Mesodermal cell (in vitro differentiated cells): ENCODE measurements around the gene SP7.
A peak's percentile ranks its signal among the peaks of the same experiment; 100 is the strongest.
"Not testable (repeated sequence)": the region's sequence is repeated elsewhere in the genome, so short reads cannot be mapped to it uniquely, and the experiment has no call there.

Experiments
- H3K27ac ChIP-seq: 2 replicates; pipeline ENCODE4 v1.7.0; 2013; ENCODE audit warnings: mild to moderate bottlenecking, low read depth, low read length, moderate library complexity; ENCODE audit not compliant: severe bottlenecking
- H3K36me3 ChIP-seq: 2 replicates; pipeline ENCODE4 v1.7.1; 2013; ENCODE audit warnings: mild to moderate bottlenecking, low read length, moderate library complexity; ENCODE audit not compliant: control insufficient read depth, insufficient read depth
- H3K4me1 ChIP-seq: one replicate; pipeline ENCODE4 v1.7.1; 2013; ENCODE audit warnings: mild to moderate bottlenecking, low read length; ENCODE audit not compliant: insufficient read depth, control insufficient read depth, poor library complexity, severe bottlenecking
- H3K4me3 ChIP-seq: 2 replicates; pipeline ENCODE4 v1.7.0; 2013; ENCODE audit warnings: low read length, control low read depth, mild to moderate bottlenecking; ENCODE audit not compliant: insufficient read depth, poor library complexity, severe bottlenecking; ENCODE audit errors: extremely low read depth
- H3K9me3 ChIP-seq: 2 replicates; pipeline ENCODE4 v1.7.1; 2013; ENCODE audit warnings: mild to moderate bottlenecking, low read length, moderate library complexity; ENCODE audit not compliant: control insufficient read depth
- WGBS, 2 experiments: methylation state at CpG; one replicate each; pipeline ENCODE4 v1.1.5; 2013; ENCODE audit warnings: missing lambda C conversion rate in 2 of 2; ENCODE audit not compliant: insufficient coverage in 2 of 2; 5-methylcytosine and 5-hydroxymethylcytosine counted together

SP7 gene

GRCh38 chr12:53313996-53314395 is 22.2 kb downstream of the SP7 start:
- Histone ChIP-seq H3K36me3 (peaks cover 54% of the 10 kb centered on the region), H3K4me3 (no peak overlapping the region), H3K9me3 (no peaks in the 10 kb centered on the region), H3K4me1 (no peaks in the 10 kb centered on the region), H3K27ac (no peak overlapping the region)
- 100% methylated on average over 1 of the region's 3 CpGs for WGBS, 2 experiments

GRCh38 chr12:53308276-53308675 is 27.9 kb downstream of the SP7 start:
- WGBS, 2 experiments, result 86 to 88% methylated on average over 2 to 3 of the region's 4 CpGs
- Histone ChIP-seq H3K36me3 (peaks cover 51% of the 10 kb centered on the region), H3K4me1 (no peaks in the 10 kb centered on the region)

GRCh38 chr12:53306826-53307225 is 29.3 kb downstream of the SP7 start:
- H3K4me1 ChIP-seq, result no peaks in the 10 kb centered on the region
- H3K9me3 ChIP-seq, result no peaks in the 10 kb centered on the region
- WGBS, 2 experiments, result 85 to 100% methylated on average over 5 to 8 of the region's 10 CpGs
- H3K4me3 ChIP-seq, result no peak overlapping the region
- peaks cover 65% of the 10 kb centered on the region for H3K36me3 ChIP-seq
- no peak overlapping the region for H3K27ac ChIP-seq

More at GRCh38 chr12:53308276-53308675, 27.9 kb downstream of the SP7 start:
- Histone ChIP-seq H3K4me3 (no peak overlapping the region), H3K9me3 (no peaks in the 10 kb centered on the region), H3K27ac (no peak overlapping the region)

- Histone ChIP-seq H3K9me3 (no peaks in the 10 kb centered on the region), H3K4me1 (peaks cover 23% of the 10 kb centered on the region), H3K36me3 (peaks cover 73% of the 10 kb centered on the region), H3K27ac (no peak overlapping the region), H3K4me3 (no peak overlapping the region)
- 96 to 100% methylated on average over 1 to 5 of the region's 5 CpGs for WGBS, 2 experiments
Measured at GRCh38 chr12:53302903-53303302, 33.3 kb downstream of the SP7 start.

- peaks cover 61% of the 10 kb centered on the region for H3K36me3 ChIP-seq
- H3K4me3 ChIP-seq, result peak overlapping the region; percentile 76
- H3K27ac ChIP-seq, result peak overlapping the region; percentile 97
- H3K9me3 ChIP-seq, result no peaks in the 10 kb centered on the region
- 7 to 11% methylated on average over 6 to 12 of the region's 12 CpGs for WGBS, 2 experiments
- H3K4me1 ChIP-seq, result peaks cover 33% of the 10 kb centered on the region
Measured at GRCh38 chr12:53300187-53300586, 36.0 kb downstream of the SP7 start.

GRCh38 chr12:53299454-53300180 is 36.5 kb downstream of the SP7 start, which contains the start of gene MYG1:
MYG1 (plus strand) TSS chr12:53299695; CDS start chr12:53299738, 43 bp downstream.
- H3K36me3 ChIP-seq, result peaks cover 61% of the 10 kb centered on the region
- H3K9me3 ChIP-seq, result no peaks in the 10 kb centered on the region
- 1 to 4% methylated on average over 28 to 41 of the region's 51 CpGs for WGBS, 2 experiments
- H3K27ac ChIP-seq, result peak within 1 kb of the TSS; percentile 97
- peaks cover 33% of the 10 kb centered on the region for H3K4me1 ChIP-seq
- peak within 1 kb of the TSS; percentile 76 for H3K4me3 ChIP-seq

GRCh38 chr12:53299101-53299453 is 37.1 kb downstream of the SP7 start:
- no peaks in the 10 kb centered on the region for H3K9me3 ChIP-seq
- H3K4me3 ChIP-seq, result peak overlapping the region; percentile 76
- peak overlapping the region; percentile 97 for H3K27ac ChIP-seq
- H3K36me3 ChIP-seq, result peaks cover 65% of the 10 kb centered on the region
- 84 to 97% methylated on average over 3 to 4 of the region's 5 CpGs for WGBS, 2 experiments
- peaks cover 33% of the 10 kb centered on the region for H3K4me1 ChIP-seq

- 93 to 100% methylated on average over 2 of the region's 5 CpGs for WGBS, 2 experiments
- peaks cover 33% of the 10 kb centered on the region for H3K4me1 ChIP-seq
- H3K36me3 ChIP-seq, result peaks cover 67% of the 10 kb centered on the region
- no peaks in the 10 kb centered on the region for H3K9me3 ChIP-seq
- H3K4me3 ChIP-seq, result no peak overlapping the region
- peak overlapping the region; percentile 97 for H3K27ac ChIP-seq
Measured at GRCh38 chr12:53298164-53298563, 38.0 kb downstream of the SP7 start.

- WGBS, 2 experiments, result 95 to 97% methylated on average over 10 of the region's 10 CpGs
- not testable (repeated sequence) for H3K27ac ChIP-seq, H3K4me3 ChIP-seq, H3K9me3 ChIP-seq
- Histone ChIP-seq H3K36me3 (peaks cover 66% of the 10 kb centered on the region), H3K4me1 (peaks cover 33% of the 10 kb centered on the region)
Measured at GRCh38 chr12:53297106-53297505, 39.0 kb downstream of the SP7 start.

GRCh38 chr12:53295891-53296219 is 40.3 kb downstream of the SP7 start:
- WGBS, 2 experiments, result 9 to 12% methylated on average over 8 to 9 of the region's 12 CpGs
- Histone ChIP-seq H3K4me3 (peak overlapping the region; percentile 98), H3K27ac (peak overlapping the region; percentile 80), H3K36me3 (peaks cover 64% of the 10 kb centered on the region), H3K9me3 (no peaks in the 10 kb centered on the region), H3K4me1 (peaks cover 32% of the 10 kb centered on the region)

GRCh38 chr12:53295070-53295890 is 40.9 kb downstream of the SP7 start, which contains the start of gene PFDN5:
PFDN5 (plus strand) TSS chr12:53295542; CDS start chr12:53295568, 26 bp downstream.
- WGBS, 2 experiments, result 4 to 6% methylated on average over 28 to 34 of the region's 42 CpGs

More at GRCh38 chr12:53295070-53295890, 40.9 kb downstream of the SP7 start, which contains the start of gene PFDN5:
- Histone ChIP-seq H3K4me3 (peak within 1 kb of the TSS; percentile 98), H3K36me3 (peaks cover 65% of the 10 kb centered on the region), H3K27ac (peak within 1 kb of the TSS; percentile 80), H3K4me1 (peaks cover 27% of the 10 kb centered on the region), H3K9me3 (no peaks in the 10 kb centered on the region)
